DOHH2 (cell line): ENCODE data around the gene ATP2A2.
A peak's percentile ranks its signal among the peaks of the same experiment; 100 is the strongest.

ENCODE experiments used
- H3F3A ChIP-seq: fragments of 200-600 bp; sonication (generic), shearing (Covaris generic); 2 replicates; pipeline ENCODE4 v1.6.0; 2016; ENCODE audit warnings: antibody characterized with exemption, mild to moderate bottlenecking; ENCODE audit not compliant: control insufficient read depth, insufficient read depth
- H3K27ac ChIP-seq: fragments of 200-600 bp; sonication (generic); 2 replicates; pipeline ENCODE4 v1.5.1; 2014; ENCODE audit warnings: low read depth, mild to moderate bottlenecking, low read length, moderate library complexity
- H3K27me3 ChIP-seq: fragments of 200-600 bp; sonication (generic); 2 replicates; pipeline ENCODE4 v1.6.1; 2014; ENCODE audit warnings: mild to moderate bottlenecking, low read length, mixed read lengths; ENCODE audit not compliant: control insufficient read depth
- H3K36me3 ChIP-seq: fragments of 200-600 bp; sonication (generic); 2 replicates; pipeline ENCODE4 v1.6.1; 2014; ENCODE audit warnings: mild to moderate bottlenecking, low read length, moderate library complexity, mixed read lengths; ENCODE audit not compliant: control insufficient read depth
- H3K4me1 ChIP-seq: fragments of 200-600 bp; sonication (generic); 2 replicates; pipeline ENCODE4 v1.6.1; 2014; ENCODE audit warnings: mild to moderate bottlenecking, low read length, mixed read lengths; ENCODE audit not compliant: control insufficient read depth
- H3K4me2 ChIP-seq: fragments of 200-600 bp; sonication (generic); 2 replicates; pipeline ENCODE4 v1.6.0; 2014; ENCODE audit warnings: mild to moderate bottlenecking, low read length, moderate library complexity
- H3K4me3 ChIP-seq: fragments of 200-600 bp; sonication (generic); 2 replicates; pipeline ENCODE4 v1.5.1; 2014; ENCODE audit warnings: mild to moderate bottlenecking, low read length, mixed read lengths
- H3K79me2 ChIP-seq: fragments of 200-600 bp; sonication (generic); 2 replicates; pipeline ENCODE4 v1.6.1; 2014; ENCODE audit warnings: mild to moderate bottlenecking, low read length, mixed read lengths; ENCODE audit not compliant: control insufficient read depth
- H3K9me2 ChIP-seq: fragments of 200-600 bp; sonication (generic); replicated peaks from 2 replicates; pipeline ENCODE4 v1.6.1; 2014; ENCODE audit warnings: mild to moderate bottlenecking, low read length, mixed read lengths; ENCODE audit not compliant: control insufficient read depth
- H3K9me3 ChIP-seq: fragments of 200-600 bp; sonication (generic); 2 replicates; pipeline ENCODE4 v1.6.1; 2014; ENCODE audit warnings: antibody characterized with exemption, low read length, mixed read lengths; ENCODE audit not compliant: control insufficient read depth, insufficient read depth
- H4K20me1 ChIP-seq: fragments of 200-600 bp; sonication (generic); 2 replicates; pipeline ENCODE4 v1.6.0; 2014; ENCODE audit warnings: low read depth, mild to moderate bottlenecking, antibody characterized with exemption, low read length, moderate library complexity; ENCODE audit not compliant: control insufficient read depth, insufficient read depth
- EZH2phosphoT487 ChIP-seq: fragments of 200-600 bp; sonication (generic); IDR thresholded peaks from 2 replicates; pipeline ENCODE4 v1.6.1; 2017; ENCODE audit warnings: borderline replicate concordance, mild to moderate bottlenecking, antibody characterized with exemption, low read length, moderate library complexity, mixed read lengths
- TF ChIP-seq, protein P1 (sequence below): fragments of 200-600 bp; sonication (generic); IDR thresholded peaks from one replicate; pipeline ENCODE4 v1.5.1; 2014; ENCODE audit warnings: antibody characterized with exemption, mild to moderate bottlenecking, low read depth, low read length; ENCODE audit not compliant: poor library complexity, severe bottlenecking

The ATP2A2 gene

DNA sequence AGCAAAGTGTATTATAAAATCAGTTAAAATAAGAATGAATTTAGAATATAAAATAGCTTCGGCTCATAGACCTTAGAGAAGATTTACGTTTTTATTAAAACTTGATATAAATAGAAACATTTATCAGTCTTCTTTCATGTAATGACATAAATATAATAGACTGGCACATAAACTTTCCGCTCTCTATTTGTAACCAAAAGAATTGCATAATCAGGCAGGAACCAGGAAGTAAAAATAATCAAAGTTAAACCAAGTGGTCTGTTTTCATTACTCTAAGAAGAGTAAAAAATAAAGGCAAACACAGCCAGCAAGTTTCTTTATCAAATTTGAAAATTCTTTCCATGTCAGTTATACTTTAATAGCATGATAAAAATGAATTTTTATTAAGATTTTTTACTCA is 46.3 kb upstream of the ATP2A2 start:
- Histone ChIP-seq H3K9me2 (no peaks in the 10 kb centered on the region), H4K20me1 (no peaks in the 10 kb centered on the region), H3K27me3 (no peaks in the 10 kb centered on the region), H3K4me2 (peak overlapping the region; percentile 29; the same call in 1 of the 2 replicates), H3K4me1 (peaks cover 32% of the 10 kb centered on the region), H3K9me3 (no peaks in the 10 kb centered on the region), H3K79me2 (no peaks in the 10 kb centered on the region), H3F3A (no peaks in the 10 kb centered on the region), H3K4me3 (no peak overlapping the region), H3K27ac (peak overlapping the region; percentile 10), H3K36me3 (no peaks in the 10 kb centered on the region)
- TF ChIP-seq, protein P1, sequence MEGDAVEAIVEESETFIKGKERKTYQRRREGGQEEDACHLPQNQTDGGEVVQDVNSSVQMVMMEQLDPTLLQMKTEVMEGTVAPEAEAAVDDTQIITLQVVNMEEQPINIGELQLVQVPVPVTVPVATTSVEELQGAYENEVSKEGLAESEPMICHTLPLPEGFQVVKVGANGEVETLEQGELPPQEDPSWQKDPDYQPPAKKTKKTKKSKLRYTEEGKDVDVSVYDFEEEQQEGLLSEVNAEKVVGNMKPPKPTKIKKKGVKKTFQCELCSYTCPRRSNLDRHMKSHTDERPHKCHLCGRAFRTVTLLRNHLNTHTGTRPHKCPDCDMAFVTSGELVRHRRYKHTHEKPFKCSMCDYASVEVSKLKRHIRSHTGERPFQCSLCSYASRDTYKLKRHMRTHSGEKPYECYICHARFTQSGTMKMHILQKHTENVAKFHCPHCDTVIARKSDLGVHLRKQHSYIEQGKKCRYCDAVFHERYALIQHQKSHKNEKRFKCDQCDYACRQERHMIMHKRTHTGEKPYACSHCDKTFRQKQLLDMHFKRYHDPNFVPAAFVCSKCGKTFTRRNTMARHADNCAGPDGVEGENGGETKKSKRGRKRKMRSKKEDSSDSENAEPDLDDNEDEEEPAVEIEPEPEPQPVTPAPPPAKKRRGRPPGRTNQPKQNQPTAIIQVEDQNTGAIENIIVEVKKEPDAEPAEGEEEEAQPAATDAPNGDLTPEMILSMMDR = no peak
- no peak for TF ChIP-seq EZH2phosphoT487

DNA sequence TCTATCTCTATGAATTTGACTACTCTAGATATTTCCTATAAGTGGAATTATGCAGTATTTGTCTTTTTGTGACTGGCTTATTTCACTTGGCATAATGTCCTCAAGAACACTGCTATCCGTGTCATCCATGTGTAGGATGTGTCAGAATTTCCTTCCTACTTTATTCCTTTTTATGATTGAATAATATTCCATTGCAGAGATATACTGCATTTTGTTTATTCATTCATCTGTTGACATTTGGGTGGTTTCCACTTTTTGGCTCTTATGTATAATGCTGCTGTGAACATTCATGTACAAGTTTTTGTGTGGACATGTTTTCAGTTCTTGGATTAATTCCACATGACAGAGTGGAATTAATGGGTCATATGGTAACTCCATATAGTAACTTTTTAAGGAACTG is 45.7 kb upstream of the ATP2A2 start:
- H3K9me2 ChIP-seq = no peaks in the 10 kb centered on the region
- no peaks in the 10 kb centered on the region for H3K9me3 ChIP-seq
- TF ChIP-seq, protein P1 = no peak
- no peak for TF ChIP-seq EZH2phosphoT487
- H3F3A ChIP-seq = no peaks in the 10 kb centered on the region
- H3K79me2 ChIP-seq = no peaks in the 10 kb centered on the region
- no peaks in the 10 kb centered on the region for H3K36me3 ChIP-seq
- no peaks in the 10 kb centered on the region for H4K20me1 ChIP-seq
- H3K4me3 ChIP-seq = no peak overlapping the region
- H3K27ac ChIP-seq = no peak overlapping the region; the same call in 1 of the 2 replicates
- peaks cover 32% of the 10 kb centered on the region for H3K4me1 ChIP-seq
- peak overlapping the region; percentile 29; the same call in 1 of the 2 replicates for H3K4me2 ChIP-seq
- H3K27me3 ChIP-seq = no peaks in the 10 kb centered on the region

DNA sequence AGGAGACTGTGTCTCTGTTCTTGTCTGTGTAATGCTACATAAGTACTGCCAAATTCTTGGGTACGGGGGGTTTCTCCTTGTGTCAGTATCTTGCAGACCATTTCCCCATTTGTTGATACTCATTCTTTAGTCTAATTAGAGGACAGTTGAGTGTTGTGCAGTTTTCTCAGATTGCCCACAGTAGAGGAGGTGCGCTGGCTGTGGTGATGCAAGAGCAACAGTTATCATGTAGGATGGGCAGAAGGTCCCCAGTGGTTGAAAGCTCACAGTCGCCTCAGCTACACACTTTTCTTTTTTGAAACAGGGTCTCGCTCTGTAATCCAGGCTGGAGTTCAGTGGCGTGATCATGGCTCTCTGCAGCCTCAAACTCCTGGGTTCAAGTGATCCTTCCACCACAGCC is 37.8 kb upstream of the ATP2A2 start:
- Histone ChIP-seq H4K20me1 (no peaks in the 10 kb centered on the region), H3K27ac (no peak overlapping the region), H3K79me2 (no peaks in the 10 kb centered on the region), H3F3A (no peaks in the 10 kb centered on the region), H3K27me3 (peaks cover 4% of the 10 kb centered on the region; the same call in 1 of the 2 replicates), H3K36me3 (no peaks in the 10 kb centered on the region), H3K9me3 (no peaks in the 10 kb centered on the region), H3K9me2 (no peaks in the 10 kb centered on the region), H3K4me3 (no peak overlapping the region), H3K4me1 (peaks cover 11% of the 10 kb centered on the region), H3K4me2 (no peak overlapping the region)
- TF ChIP-seq EZH2phosphoT487 = no peak
- TF ChIP-seq, protein P1 = no peak
